Vagina (tissue), 2 donors: ENCODE results near the gene SLC12A8. TPM values are rescaled to one million over a fixed set of nuclear protein-coding genes. Genes with fewer than 3 reads are reported as not detected.

Experiments used
- DNase-seq, 2 donors: peaks; one replicate each; pipeline ENCODE4 v3.0.0-alpha.2; 2017; ENCODE audit errors: extremely low spot score in 2 of 2
- H3K27ac ChIP-seq: fragments of 200-600 bp; sonication (generic); one replicate; pipeline ENCODE4 v1.5.1; 2019
- H3K27me3 ChIP-seq: fragments of 200-600 bp; sonication (generic); one replicate; pipeline ENCODE4 v1.5.1; 2019
- H3K36me3 ChIP-seq, 2 donors: fragments of 200-600 bp; sonication (generic); one replicate each; pipeline ENCODE4 v1.5.1; 2017 to 2019
- H3K4me1 ChIP-seq: fragments of 200-600 bp; sonication (generic); one replicate; pipeline ENCODE4 v1.5.1; 2019
- H3K4me3 ChIP-seq, 2 donors: fragments of 200-600 bp; sonication (generic); 1 replicate in 1 of 2; 2 replicates in 1 of 2; pipeline ENCODE4 v1.5.1; 2016 to 2019
- H3K9me3 ChIP-seq: fragments of 200-600 bp; sonication (generic); one replicate; pipeline ENCODE4 v1.5.1; 2019
- POLR2A ChIP-seq, 2 donors: fragments of 450-650 bp; IDR thresholded peaks; one replicate each; pipeline ENCODE4 v1.6.1; 2017; ENCODE audit warnings: antibody characterized with exemption in 2 of 2, mild to moderate bottlenecking in 2 of 2, moderate library complexity in 2 of 2
- POLR2AphosphoS5 ChIP-seq, 2 donors: sonication (generic); formaldehyde crosslinking; IDR thresholded peaks; one replicate each; pipeline ENCODE4 v1.9.0; 2017; ENCODE audit warnings: antibody characterized with exemption in 2 of 2, mild to moderate bottlenecking in 2 of 2, low read depth in 1 of 2; ENCODE audit not compliant: insufficient read depth in 1 of 2
- intact Hi-C: fragments of 100-400 bp; cut with DNase I; formaldehyde crosslinking; loops from one replicate; pipeline ENCODE4 v1.15.1; 2023
- total RNA-seq: library from RNA; depleted of rRNA; stranded (reverse); fragments of >200 nt; gene quantifications from one replicate; pipeline ENCODE4 v1.2.3, GENCODE V29; 2016
- TF ChIP-seq, protein P1 (sequence below), 3 experiments: fragments of 450-650 bp in 2 of 3; fragments of 200-600 bp in 1 of 3; sonication (generic) in 1 of 3; IDR thresholded peaks; one replicate each; pipeline ENCODE4 v1.5.1; 2017 to 2019; ENCODE audit warnings: antibody characterized with exemption in 3 of 3, mild to moderate bottlenecking in 2 of 3, moderate library complexity in 2 of 3

Gene SLC12A8
- total RNA-seq, 1 donor from 2014 or later = 6.1 TPM

DNA sequence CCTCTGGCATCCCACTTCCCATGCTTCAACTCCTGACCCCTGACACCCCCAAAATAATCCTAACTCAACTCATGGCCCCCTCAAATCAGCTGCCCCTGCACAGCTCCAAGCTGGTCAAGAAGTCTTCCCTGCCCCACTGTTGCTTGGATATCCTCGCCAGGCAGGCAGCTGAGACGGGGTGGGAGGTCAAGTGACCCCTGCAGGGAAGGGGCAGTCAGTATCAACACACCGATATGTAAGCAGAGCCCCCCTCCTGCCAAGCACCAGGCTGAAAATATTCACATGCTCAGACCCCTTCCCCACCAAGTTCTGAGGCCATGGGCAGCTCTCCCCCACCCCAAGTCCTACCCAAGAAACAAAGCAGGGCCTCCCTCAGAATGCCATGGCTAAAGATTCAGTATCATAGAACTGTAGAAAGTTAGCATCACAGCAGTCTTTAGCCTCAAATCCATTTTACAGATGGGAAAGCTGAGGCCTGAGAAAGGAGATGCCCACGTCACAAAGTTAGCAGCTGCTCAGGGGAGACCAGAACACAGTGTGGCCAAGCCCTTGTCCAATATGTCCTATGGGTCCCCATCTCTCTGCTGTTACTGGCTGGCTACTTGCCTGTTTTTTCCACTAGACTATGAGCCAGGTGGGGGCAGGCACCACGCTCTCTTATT, 67.8 kb downstream of the SLC12A8 start:
- Histone ChIP-seq H3K36me3 (no peaks in the 10 kb centered on the region), H3K4me1 (peaks cover 70% of the 10 kb centered on the region), H3K9me3 (no peaks in the 10 kb centered on the region), H3K4me3 (no peak overlapping the region), H3K27me3 (no peaks in the 10 kb centered on the region), H3K27ac (no peak overlapping the region)
- no peak for DNase-seq
- no peak for TF ChIP-seq POLR2AphosphoS5 (IDR thresholded peaks at IDR 0.05; ENCODE audit: insufficient read depth in 1 of 2, low read depth in 1 of 2)
- TF ChIP-seq, protein P1, sequence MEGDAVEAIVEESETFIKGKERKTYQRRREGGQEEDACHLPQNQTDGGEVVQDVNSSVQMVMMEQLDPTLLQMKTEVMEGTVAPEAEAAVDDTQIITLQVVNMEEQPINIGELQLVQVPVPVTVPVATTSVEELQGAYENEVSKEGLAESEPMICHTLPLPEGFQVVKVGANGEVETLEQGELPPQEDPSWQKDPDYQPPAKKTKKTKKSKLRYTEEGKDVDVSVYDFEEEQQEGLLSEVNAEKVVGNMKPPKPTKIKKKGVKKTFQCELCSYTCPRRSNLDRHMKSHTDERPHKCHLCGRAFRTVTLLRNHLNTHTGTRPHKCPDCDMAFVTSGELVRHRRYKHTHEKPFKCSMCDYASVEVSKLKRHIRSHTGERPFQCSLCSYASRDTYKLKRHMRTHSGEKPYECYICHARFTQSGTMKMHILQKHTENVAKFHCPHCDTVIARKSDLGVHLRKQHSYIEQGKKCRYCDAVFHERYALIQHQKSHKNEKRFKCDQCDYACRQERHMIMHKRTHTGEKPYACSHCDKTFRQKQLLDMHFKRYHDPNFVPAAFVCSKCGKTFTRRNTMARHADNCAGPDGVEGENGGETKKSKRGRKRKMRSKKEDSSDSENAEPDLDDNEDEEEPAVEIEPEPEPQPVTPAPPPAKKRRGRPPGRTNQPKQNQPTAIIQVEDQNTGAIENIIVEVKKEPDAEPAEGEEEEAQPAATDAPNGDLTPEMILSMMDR (IDR thresholded peaks at IDR 0.05) = no peak
- intact Hi-C loops = no loop called here

DNA sequence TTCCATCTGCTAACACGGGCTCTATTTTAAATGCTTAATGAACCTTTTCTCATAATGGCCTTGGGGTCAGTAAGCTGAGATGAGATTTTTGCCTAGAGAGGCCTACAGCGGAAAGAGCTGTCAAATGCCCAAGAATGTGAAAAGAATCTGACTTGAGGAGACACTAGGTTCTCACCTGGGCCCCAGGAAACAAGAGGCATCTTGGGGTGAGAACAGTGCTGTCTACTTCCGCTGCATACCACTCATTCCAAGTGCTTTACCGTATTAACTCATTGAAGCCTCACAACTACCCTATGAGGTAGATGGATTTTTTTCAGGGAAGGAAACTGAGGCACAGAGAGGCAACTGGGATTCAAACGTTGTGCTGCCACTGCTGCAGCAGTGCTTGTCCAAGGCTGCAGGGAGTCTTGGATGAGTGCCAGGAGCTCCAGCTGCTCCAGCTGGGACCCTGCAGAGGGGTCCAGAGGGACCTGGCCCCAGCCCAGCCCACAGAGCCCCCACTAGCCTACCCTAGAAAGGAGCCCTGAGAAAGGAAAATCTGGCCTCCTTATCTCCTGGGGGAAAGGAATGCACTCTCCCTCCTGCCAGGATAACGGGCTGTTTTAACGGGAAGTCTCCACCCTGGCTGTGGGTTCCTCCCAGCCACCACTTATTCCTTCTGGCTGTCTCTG, 68.4 kb downstream of the SLC12A8 start:
- H3K27ac ChIP-seq = no peak overlapping the region

DNA sequence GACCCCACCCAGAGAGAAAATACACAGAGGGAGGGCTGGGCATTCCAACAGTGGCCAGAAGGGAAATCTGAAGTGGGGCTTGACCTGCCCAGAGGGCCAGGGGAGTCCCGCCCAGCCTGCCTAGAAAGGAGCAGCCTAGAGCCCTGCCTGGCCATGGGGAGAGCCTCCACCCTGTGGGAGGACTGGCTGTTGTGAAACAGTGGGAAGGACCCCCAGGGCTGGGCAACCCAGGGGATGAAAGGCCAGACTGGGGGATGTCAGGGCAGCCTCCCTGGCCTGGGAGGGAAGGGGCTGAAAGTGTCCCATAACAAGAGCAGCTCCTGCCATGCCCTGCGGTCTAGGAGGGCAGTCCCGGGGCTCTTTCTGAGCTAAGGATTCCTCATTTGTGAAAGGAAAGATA, 69.0 kb downstream of the SLC12A8 start:
- DNase-seq = no peak
- H3K27me3 ChIP-seq = no peaks in the 10 kb centered on the region
- H3K36me3 ChIP-seq = no peaks in the 10 kb centered on the region
- intact Hi-C loops = no loop called here
- peaks cover 64% of the 10 kb centered on the region for H3K4me1 ChIP-seq
- H3K4me3 ChIP-seq = no peak overlapping the region
- TF ChIP-seq, protein P1 (IDR thresholded peaks at IDR 0.05) = no peak
- TF ChIP-seq POLR2A (IDR thresholded peaks at IDR 0.05) (no peak), POLR2AphosphoS5 (IDR thresholded peaks at IDR 0.05; ENCODE audit: insufficient read depth in 1 of 2, low read depth in 1 of 2) (no peak)
- no peak overlapping the region for H3K27ac ChIP-seq
- H3K9me3 ChIP-seq = no peaks in the 10 kb centered on the region

More for the DNA sequence above, 68.4 kb downstream of the SLC12A8 start:
- Histone ChIP-seq H3K9me3 (no peaks in the 10 kb centered on the region), H3K36me3 (no peaks in the 10 kb centered on the region), H3K4me1 (peaks cover 70% of the 10 kb centered on the region), H3K4me3 (no peak overlapping the region), H3K27me3 (no peaks in the 10 kb centered on the region)
- no peak for DNase-seq
- intact Hi-C loops = no loop called here
- TF ChIP-seq POLR2AphosphoS5 (IDR thresholded peaks at IDR 0.05; ENCODE audit: insufficient read depth in 1 of 2, low read depth in 1 of 2) (no peak), POLR2A (IDR thresholded peaks at IDR 0.05) (no peak)
- TF ChIP-seq, protein P1 (IDR thresholded peaks at IDR 0.05) = no peak

DNA sequence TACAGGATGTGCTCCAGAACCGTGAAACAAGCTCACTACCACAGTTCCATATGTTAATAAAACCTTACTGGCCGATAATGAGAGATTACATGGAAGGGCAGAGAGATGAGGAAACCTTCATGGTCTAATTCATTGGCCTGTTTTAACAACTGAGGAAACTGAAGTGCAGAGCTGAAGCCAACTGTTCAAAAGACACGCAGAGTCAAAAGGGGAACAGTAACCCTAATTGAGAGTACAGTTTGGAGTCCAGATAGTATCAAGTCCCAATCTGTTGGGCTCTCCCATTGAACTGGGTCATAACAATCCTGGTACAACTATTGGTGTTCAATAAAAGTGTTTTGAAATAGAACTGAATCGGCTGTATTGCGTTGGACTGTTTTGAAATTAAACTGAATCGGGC, 69.6 kb downstream of the SLC12A8 start:
- Histone ChIP-seq H3K36me3 (no peaks in the 10 kb centered on the region), H3K4me1 (peaks cover 58% of the 10 kb centered on the region), H3K27me3 (no peaks in the 10 kb centered on the region), H3K27ac (peak overlapping the region; percentile 80), H3K9me3 (no peaks in the 10 kb centered on the region), H3K4me3 (no peak overlapping the region)
- no peak for DNase-seq
- intact Hi-C loops = no loop called here
- TF ChIP-seq, protein P1 (IDR thresholded peaks at IDR 0.05) = no peak
- no peak for TF ChIP-seq POLR2AphosphoS5 (IDR thresholded peaks at IDR 0.05; ENCODE audit: insufficient read depth in 1 of 2, low read depth in 1 of 2)
- no peak for TF ChIP-seq POLR2A (IDR thresholded peaks at IDR 0.05)

DNA sequence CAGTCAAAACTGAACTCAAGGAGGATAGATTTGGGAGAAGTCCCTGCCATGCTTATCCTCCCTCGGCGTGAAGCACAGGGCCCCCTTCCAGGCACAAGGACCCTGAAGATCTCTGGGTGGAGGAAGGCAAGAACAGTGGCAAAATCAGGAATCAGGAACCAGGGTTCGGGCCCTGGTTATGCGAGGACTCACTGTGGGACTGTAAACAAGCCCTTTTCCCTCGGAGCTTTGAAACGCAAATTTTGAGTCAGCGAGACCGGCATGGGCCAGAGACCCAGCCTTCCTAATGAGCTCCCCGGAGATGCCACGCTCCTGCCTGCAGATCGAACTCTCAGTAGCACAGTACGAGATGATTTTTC, 70.1 kb downstream of the SLC12A8 start:
- peak overlapping the region in 1 of 2 donors; percentile 43 for H3K4me3 ChIP-seq
- intact Hi-C loops = no loop called here
- TF ChIP-seq, protein P1 (IDR thresholded peaks at IDR 0.05) = no peak
- TF ChIP-seq POLR2AphosphoS5 (IDR thresholded peaks at IDR 0.05; ENCODE audit: insufficient read depth in 1 of 2, low read depth in 1 of 2) (no peak), POLR2A (IDR thresholded peaks at IDR 0.05) (no peak)

More for the DNA sequence above, 70.1 kb downstream of the SLC12A8 start:
- DNase-seq = no peak
- Histone ChIP-seq H3K27me3 (no peaks in the 10 kb centered on the region), H3K9me3 (no peaks in the 10 kb centered on the region), H3K36me3 (no peaks in the 10 kb centered on the region), H3K4me1 (peaks cover 57% of the 10 kb centered on the region), H3K27ac (peak overlapping the region; percentile 80)
